ENCODE measurements around the gene ERF. TPM values are rescaled to one million over a fixed set of nuclear protein-coding genes. Genes with fewer than 3 reads are reported as not detected.

Gene ERF
- total and polyA plus RNA-seq, 2 of the 8 experiments (the other 6 are each of a cell fraction or from before 2014, with no cell fraction given) = 43.7 to 62.7 TPM

- no peak for TF ChIP-seq CHD7 (IDR thresholded peaks at IDR 0.05; ENCODE audit: insufficient replicate concordance, low read length)
- no peak for TF ChIP-seq TBP (IDR thresholded peaks at IDR 0.05; ENCODE audit: low read depth, low read length)
- no peak for TF ChIP-seq CBX8 (IDR thresholded peaks at IDR 0.05; ENCODE audit: borderline replicate concordance, low read depth, low read length)
- TF ChIP-seq ASH2L (IDR thresholded peaks at IDR 0.05; ENCODE audit: low read length) = no peak
Measured at GRCh38 chr19:42269478-42270345, 14.8 kb upstream of the ERF start (continued).
